GM12872 (cell line): ENCODE measurements around the gene LILRB2.

ENCODE experiments used
- TF ChIP-seq, protein P1 (sequence below): IDR thresholded peaks from 3 replicates; pipeline ENCODE4 v1.5.1; 2011; ENCODE audit warnings: low read depth, mild to moderate bottlenecking, low read length, moderate library complexity; ENCODE audit not compliant: insufficient read depth

Gene LILRB2

DNA sequence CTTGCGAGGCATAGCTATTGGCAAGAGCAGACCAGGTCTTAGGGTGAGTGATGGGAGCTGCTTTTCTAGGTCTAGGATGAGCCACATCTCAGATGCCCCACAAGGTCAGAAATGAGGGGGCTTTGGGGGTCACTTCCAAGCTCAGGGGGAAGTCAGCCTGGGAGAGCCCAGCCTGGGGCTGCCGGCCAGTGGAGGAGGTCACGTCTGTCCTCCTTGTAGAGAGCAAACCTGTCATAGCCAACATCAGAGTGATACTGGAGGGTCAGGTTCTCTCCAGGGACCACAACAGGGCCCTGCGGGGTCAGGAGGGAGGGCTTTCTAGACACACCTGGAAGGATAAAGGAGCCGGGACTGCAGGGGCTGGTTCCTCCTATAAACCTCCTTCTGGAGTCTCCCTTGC is 29.6 kb upstream of the LILRB2 start:
- TF ChIP-seq, protein P1, sequence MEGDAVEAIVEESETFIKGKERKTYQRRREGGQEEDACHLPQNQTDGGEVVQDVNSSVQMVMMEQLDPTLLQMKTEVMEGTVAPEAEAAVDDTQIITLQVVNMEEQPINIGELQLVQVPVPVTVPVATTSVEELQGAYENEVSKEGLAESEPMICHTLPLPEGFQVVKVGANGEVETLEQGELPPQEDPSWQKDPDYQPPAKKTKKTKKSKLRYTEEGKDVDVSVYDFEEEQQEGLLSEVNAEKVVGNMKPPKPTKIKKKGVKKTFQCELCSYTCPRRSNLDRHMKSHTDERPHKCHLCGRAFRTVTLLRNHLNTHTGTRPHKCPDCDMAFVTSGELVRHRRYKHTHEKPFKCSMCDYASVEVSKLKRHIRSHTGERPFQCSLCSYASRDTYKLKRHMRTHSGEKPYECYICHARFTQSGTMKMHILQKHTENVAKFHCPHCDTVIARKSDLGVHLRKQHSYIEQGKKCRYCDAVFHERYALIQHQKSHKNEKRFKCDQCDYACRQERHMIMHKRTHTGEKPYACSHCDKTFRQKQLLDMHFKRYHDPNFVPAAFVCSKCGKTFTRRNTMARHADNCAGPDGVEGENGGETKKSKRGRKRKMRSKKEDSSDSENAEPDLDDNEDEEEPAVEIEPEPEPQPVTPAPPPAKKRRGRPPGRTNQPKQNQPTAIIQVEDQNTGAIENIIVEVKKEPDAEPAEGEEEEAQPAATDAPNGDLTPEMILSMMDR = no peak

DNA sequence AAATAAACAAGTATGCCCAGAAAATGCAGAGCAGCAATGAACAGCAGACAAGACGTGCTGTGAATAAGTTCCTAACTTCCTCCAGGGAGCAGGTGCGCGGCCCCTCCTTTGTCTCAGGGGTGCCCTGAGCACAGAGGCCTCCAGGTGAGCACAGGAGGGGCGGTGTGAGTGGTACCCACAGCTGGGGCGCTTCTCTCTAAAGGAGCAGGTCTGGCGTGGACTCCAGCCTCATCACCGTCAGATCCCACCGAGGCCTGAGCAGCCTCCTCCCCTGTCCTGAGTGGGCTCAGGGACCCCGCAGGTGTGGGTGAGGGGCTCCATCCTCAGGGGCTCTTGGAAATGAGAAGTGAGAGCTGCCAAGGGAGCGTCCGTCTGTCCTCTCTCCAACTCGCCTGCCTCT is 28.9 kb upstream of the LILRB2 start:
- TF ChIP-seq, protein P1 = no peak

DNA sequence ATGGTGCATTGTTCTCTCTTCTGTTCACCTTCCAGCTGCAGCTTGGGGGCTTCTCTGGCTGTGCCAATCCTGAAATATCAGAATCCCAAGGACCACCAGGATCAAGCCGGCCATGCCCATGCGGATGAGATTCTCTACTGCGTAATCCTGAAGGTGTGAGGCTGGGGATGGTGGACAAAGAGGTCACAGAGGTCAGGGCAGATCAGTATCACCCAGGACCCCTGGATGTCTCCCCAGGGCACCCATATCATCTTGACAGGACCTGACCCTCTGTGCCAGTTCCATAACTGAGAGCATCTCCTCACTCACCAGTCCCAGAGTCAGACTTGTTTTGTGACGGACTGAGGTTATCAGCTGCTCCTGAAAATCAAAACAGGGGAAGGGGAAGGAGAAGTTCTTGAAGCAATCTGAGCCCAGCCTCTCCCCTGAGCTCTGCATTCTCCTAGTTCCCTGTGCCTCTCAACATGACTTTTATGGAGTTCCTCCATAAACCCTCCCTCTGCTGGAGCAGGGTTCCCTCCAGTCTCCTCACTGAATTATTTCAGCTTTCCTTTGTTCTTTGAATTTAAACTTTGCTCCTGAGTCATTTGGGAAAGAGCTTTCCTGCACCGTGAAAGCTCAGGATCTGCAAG is 26.6 kb upstream of the LILRB2 start:
- TF ChIP-seq, protein P1 = no peak

DNA sequence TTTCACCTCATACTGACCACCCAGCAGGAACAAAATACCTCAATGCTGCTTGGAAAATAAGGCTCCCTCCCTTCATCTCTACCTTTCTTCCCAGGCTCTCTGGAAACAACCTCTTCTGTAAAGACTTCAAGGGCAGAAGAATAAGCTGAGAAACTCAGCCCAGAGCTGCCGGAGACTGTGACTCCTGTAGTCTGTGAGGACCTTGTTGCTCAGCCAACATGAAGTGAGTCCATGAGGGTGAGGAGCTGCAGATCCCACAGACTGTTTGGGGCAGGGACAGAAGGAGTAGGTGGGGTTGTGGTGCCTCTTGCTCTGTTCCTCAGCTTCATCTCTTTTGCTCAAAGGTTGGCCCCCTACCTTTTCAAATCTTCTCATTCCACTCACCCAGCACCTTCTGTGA is 24.2 kb upstream of the LILRB2 start:
- TF ChIP-seq, protein P1 = no peak

DNA sequence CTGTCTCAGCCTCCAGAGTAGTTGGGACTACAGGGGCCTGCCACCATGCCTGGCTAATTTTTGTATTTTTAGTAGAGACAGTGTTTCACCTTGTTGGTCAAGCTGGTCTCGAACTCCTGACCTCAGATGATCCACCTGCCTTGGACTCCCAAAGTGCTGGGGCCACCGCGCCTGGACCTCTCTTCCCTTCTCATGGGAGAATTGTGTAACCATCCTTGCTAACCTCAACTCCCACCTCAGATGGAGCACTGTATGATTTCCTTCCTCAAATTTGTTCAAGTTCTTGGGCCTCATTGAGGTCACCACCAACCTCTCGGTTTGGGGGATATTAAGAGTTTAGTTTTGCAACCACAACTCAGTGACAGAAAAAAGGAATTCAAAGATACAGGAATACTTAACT is 21.3 kb upstream of the LILRB2 start:
- TF ChIP-seq, protein P1 = no peak

DNA sequence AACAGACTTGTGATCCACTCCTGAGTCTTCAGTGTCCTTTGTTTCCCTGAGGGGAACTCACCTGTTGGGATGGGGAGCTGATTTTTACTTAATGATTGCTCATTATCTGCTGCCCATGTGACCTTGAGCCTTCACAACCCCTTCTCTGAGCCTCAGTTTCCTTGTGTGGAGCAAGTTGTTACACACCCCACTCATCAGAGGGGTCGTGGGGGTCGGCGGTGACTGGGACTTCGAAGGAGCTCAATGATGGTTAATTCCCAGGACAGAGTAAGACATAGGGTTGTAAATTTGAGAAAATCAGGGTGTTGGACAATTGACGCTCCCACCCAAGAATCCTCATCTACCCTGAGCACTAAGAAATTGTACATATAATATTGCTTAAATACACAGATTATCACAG is 18.6 kb upstream of the LILRB2 start:
- TF ChIP-seq, protein P1 = no peak

DNA sequence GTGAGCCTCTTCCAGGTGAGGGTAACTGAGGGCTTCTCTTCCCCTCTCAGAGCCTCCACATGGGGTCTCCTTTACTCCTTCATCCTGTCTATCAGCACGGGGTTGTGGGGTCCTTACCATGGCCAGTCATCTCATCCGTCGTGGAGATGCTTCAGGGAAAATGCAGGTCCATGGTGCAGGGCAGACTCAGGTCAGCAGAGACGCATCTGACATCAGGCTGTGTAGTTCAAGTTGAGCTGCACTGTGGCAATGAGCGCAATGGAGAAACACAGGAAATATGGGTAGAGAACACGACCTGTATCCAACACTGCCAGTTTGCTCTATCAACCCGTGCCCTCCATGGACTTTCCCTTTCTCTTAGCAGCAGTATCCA is 18.2 kb upstream of the LILRB2 start:
- TF ChIP-seq, protein P1 = no peak
